Loucy (cell line): ENCODE results near the gene TMEM132C.
A peak's percentile ranks its signal among the peaks of the same experiment; 100 is the strongest.

Source experiments
- H2AFZ ChIP-seq: fragments of 200-600 bp; sonication (generic); 2 replicates; pipeline ENCODE4 v1.6.0; 2016; ENCODE audit warnings: antibody characterized with exemption, mild to moderate bottlenecking, low read length, moderate library complexity
- H3F3A ChIP-seq: fragments of 200-600 bp; 2 replicates; pipeline ENCODE4 v1.6.0; 2016; ENCODE audit warnings: antibody characterized with exemption, low read depth, mild to moderate bottlenecking
- H3K27me3 ChIP-seq: fragments of 200-600 bp; sonication (generic); 2 replicates; pipeline ENCODE4 v1.6.1; 2014; ENCODE audit warnings: low read length, mild to moderate bottlenecking; ENCODE audit not compliant: insufficient read depth, poor library complexity, severe bottlenecking
- H3K36me3 ChIP-seq: fragments of 200-600 bp; sonication (generic); 2 replicates; pipeline ENCODE4 v1.6.1; 2016; ENCODE audit warnings: low read length; ENCODE audit not compliant: insufficient read depth
- H3K4me1 ChIP-seq: fragments of 200-600 bp; sonication (generic); 2 replicates; pipeline ENCODE4 v1.5.1; 2014; ENCODE audit warnings: low read length, mild to moderate bottlenecking; ENCODE audit not compliant: insufficient read depth, poor library complexity, severe bottlenecking
- H3K4me2 ChIP-seq: fragments of 200-600 bp; sonication (generic); 2 replicates; pipeline ENCODE4 v1.6.0; 2014; ENCODE audit warnings: antibody characterized with exemption, low read length, low read depth, mild to moderate bottlenecking; ENCODE audit not compliant: poor library complexity, severe bottlenecking
- H3K4me3 ChIP-seq: fragments of 200-600 bp; sonication (generic); 2 replicates; pipeline ENCODE4 v1.5.1; 2014; ENCODE audit warnings: low read length, mild to moderate bottlenecking, mixed read lengths; ENCODE audit not compliant: poor library complexity, severe bottlenecking
- H3K79me2 ChIP-seq: fragments of 200-600 bp; sonication (generic); 2 replicates; pipeline ENCODE4 v1.6.1; 2014; ENCODE audit warnings: low read length; ENCODE audit not compliant: insufficient read depth
- H3K9ac ChIP-seq: fragments of 200-600 bp; sonication (generic); 2 replicates; pipeline ENCODE4 v1.6.0; 2014; ENCODE audit warnings: mild to moderate bottlenecking, low read depth, low read length, moderate library complexity; ENCODE audit not compliant: poor library complexity, severe bottlenecking
- H3K9me2 ChIP-seq: fragments of 200-600 bp; sonication (generic); replicated peaks from 2 replicates; pipeline ENCODE4 v1.6.1; 2016; ENCODE audit warnings: low read depth, low read length, mixed read lengths
- H3K9me3 ChIP-seq: fragments of 200-600 bp; sonication (generic); 2 replicates; pipeline ENCODE4 v1.6.1; 2014; ENCODE audit warnings: mild to moderate bottlenecking, antibody characterized with exemption, low read length, low read depth; ENCODE audit not compliant: insufficient read depth
- H4K20me1 ChIP-seq: fragments of 200-600 bp; sonication (generic); 2 replicates; pipeline ENCODE4 v1.6.0; 2014; ENCODE audit warnings: antibody characterized with exemption, low read length, mild to moderate bottlenecking; ENCODE audit not compliant: insufficient read depth, poor library complexity, severe bottlenecking
- CTCF ChIP-seq: fragments of 200-600 bp; sonication (generic); conservative IDR thresholded peaks from 2 replicates; pipeline ENCODE4 v1.5.1; 2014; ENCODE audit warnings: mild to moderate bottlenecking, antibody characterized with exemption, low read length
- EZH2phosphoT487 ChIP-seq: fragments of 200-600 bp; IDR thresholded peaks from 2 replicates; pipeline ENCODE4 v1.6.1; 2018; ENCODE audit warnings: antibody characterized with exemption, mild to moderate bottlenecking, moderate library complexity, borderline replicate concordance

TMEM132C gene

GRCh38 chr12:128671528-128672042, 404.6 kb downstream of the TMEM132C start:
- Histone ChIP-seq H3F3A (no peaks in the 10 kb centered on the region), H3K9ac (no peak overlapping the region), H3K9me2 (no peaks in the 10 kb centered on the region), H3K4me1 (no peaks in the 10 kb centered on the region), H3K4me3 (no peak overlapping the region), H3K27me3 (no peaks in the 10 kb centered on the region), H3K4me2 (no peak overlapping the region), H3K9me3 (no peaks in the 10 kb centered on the region), H3K36me3 (no peaks in the 10 kb centered on the region), H2AFZ (no peak overlapping the region), H3K79me2 (no peaks in the 10 kb centered on the region), H4K20me1 (no peaks in the 10 kb centered on the region)
- TF ChIP-seq EZH2phosphoT487 (no peak), CTCF (peak; percentile 60)

- Histone ChIP-seq H3F3A (no peaks in the 10 kb centered on the region), H3K9ac (no peak overlapping the region), H3K4me1 (no peaks in the 10 kb centered on the region), H3K9me2 (no peaks in the 10 kb centered on the region), H3K4me3 (no peak overlapping the region), H3K9me3 (no peaks in the 10 kb centered on the region), H3K4me2 (no peak overlapping the region), H3K36me3 (no peaks in the 10 kb centered on the region), H4K20me1 (no peaks in the 10 kb centered on the region), H2AFZ (no peak overlapping the region), H3K27me3 (no peaks in the 10 kb centered on the region), H3K79me2 (no peaks in the 10 kb centered on the region)
- no peak for TF ChIP-seq EZH2phosphoT487
- TF ChIP-seq CTCF: no peak
Observed at GRCh38 chr12:128672428-128672827, 405.5 kb downstream of the TMEM132C start.

GRCh38 chr12:128672893-128673292, 405.9 kb downstream of the TMEM132C start:
- no peaks in the 10 kb centered on the region for H3K79me2 ChIP-seq
- no peaks in the 10 kb centered on the region for H3K27me3 ChIP-seq
- H3F3A ChIP-seq: no peaks in the 10 kb centered on the region
- no peaks in the 10 kb centered on the region for H3K9me2 ChIP-seq
- H3K4me3 ChIP-seq: no peak overlapping the region
- no peaks in the 10 kb centered on the region for H3K36me3 ChIP-seq
- H3K9me3 ChIP-seq: no peaks in the 10 kb centered on the region
- H2AFZ ChIP-seq: no peak overlapping the region
- no peaks in the 10 kb centered on the region for H3K4me1 ChIP-seq
- H3K4me2 ChIP-seq: no peak overlapping the region
- H3K9ac ChIP-seq: no peak overlapping the region
- H4K20me1 ChIP-seq: no peaks in the 10 kb centered on the region
- TF ChIP-seq EZH2phosphoT487 (no peak), CTCF (no peak)
